Endothelial cell of umbilical vein (primary cell): ENCODE data around the gene MYO9B. TPM values are rescaled to one million over a fixed set of nuclear protein-coding genes. Genes with fewer than 3 reads are reported as not detected.

Source experiments
- BruUV-seq: library from RNA; stranded (reverse); fragments of 400-500 nt; replicated peaks from 2 replicates; lab custom pipeline; 2021; lab: Mats Ljungman, UMichigan
- CTCF ChIA-PET: fragments of 300-600, 350-600 bp; sonication (Branson Sonifier 250); formaldehyde crosslinking; loops from one replicate; lab custom pipeline; 2021; ENCODE audit warnings: antibody characterized with exemption, inconsistent platforms; lab: Charles Lee
- POLR2A ChIA-PET: fragments of 300-600, 350-600 bp; sonication (Branson Sonifier 250); formaldehyde crosslinking; loops from one replicate; lab custom pipeline; 2021; ENCODE audit warnings: antibody characterized with exemption, inconsistent platforms; lab: Charles Lee
- DNase-seq: peaks from one replicate; pipeline ENCODE4 v3.0.0-alpha.2; 2011; ENCODE audit warnings: low read depth, low spot score
- FAIRE-seq: peaks from 2 replicates; lab custom pipeline; 2011; peaks lifted over from hg19 to GRCh38; lab: Jason Lieb, UNC
- H2AFZ ChIP-seq: 2 replicates; pipeline ENCODE4 v1.6.0; 2012; ENCODE audit warnings: low read depth, low read length, control low read depth, inconsistent platforms
- H3K27ac ChIP-seq: 2 replicates; pipeline ENCODE4 v1.5.1; 2011; ENCODE audit warnings: low read depth, mild to moderate bottlenecking, control low read depth, low read length, moderate library complexity; ENCODE audit not compliant: insufficient read depth
- H3K27me3 ChIP-seq, 2 experiments: 2 replicates each; pipeline versions ENCODE4 v1.6.0 to v1.6.1; 2011; ENCODE audit warnings: low read length in 2 of 2, mixed read lengths in 1 of 2; ENCODE audit not compliant: control insufficient read depth in 2 of 2, insufficient read depth in 2 of 2
- H3K36me3 ChIP-seq, 2 experiments: 2 replicates in 1 of 2; 3 replicates in 1 of 2; pipeline ENCODE4 v1.5.1; 2011; ENCODE audit warnings: low read length in 2 of 2, mild to moderate bottlenecking in 1 of 2, moderate library complexity in 1 of 2; ENCODE audit not compliant: control insufficient read depth in 2 of 2, insufficient read depth in 2 of 2; ENCODE audit errors: extremely low read depth in 1 of 2
- H3K4me1 ChIP-seq: 3 replicates; pipeline ENCODE4 v1.5.1; 2011; ENCODE audit warnings: mild to moderate bottlenecking, low read length; ENCODE audit not compliant: control insufficient read depth, insufficient read depth; ENCODE audit errors: extremely low read depth
- H3K4me2 ChIP-seq: 2 replicates; pipeline ENCODE4 v1.6.1; 2011; ENCODE audit warnings: low read length, control low read depth, mixed read lengths; ENCODE audit not compliant: insufficient read depth
- H3K4me3 ChIP-seq, 3 experiments: fragments of 200-600 bp in 1 of 3; sonication (generic), shearing (Covaris generic) in 1 of 3; replicated peaks in 1 of 3; 2 replicates each; pipeline ENCODE4 v1.5.1; 2011 to 2016; ENCODE audit warnings: control low read depth in 3 of 3, low read length in 3 of 3, mild to moderate bottlenecking in 2 of 3, inconsistent platforms in 1 of 3, low read depth in 1 of 3, moderate library complexity in 1 of 3; ENCODE audit not compliant: insufficient read depth in 1 of 3
- H3K79me2 ChIP-seq: 2 replicates; pipeline ENCODE4 v1.6.0; 2012; ENCODE audit warnings: low read length, inconsistent platforms; ENCODE audit not compliant: control insufficient read depth, insufficient read depth
- H3K9ac ChIP-seq: replicated peaks from 2 replicates; pipeline ENCODE3; 2011; ENCODE audit warnings: low read length, control low read depth; ENCODE audit not compliant: insufficient read depth; ENCODE audit errors: extremely low read depth
- H3K9me1 ChIP-seq: replicated peaks from 3 replicates; pipeline ENCODE4 v1.6.0; 2011; ENCODE audit warnings: mild to moderate bottlenecking, low read length; ENCODE audit not compliant: control insufficient read depth, insufficient read depth; ENCODE audit errors: extremely low read depth
- H3K9me3 ChIP-seq: replicated peaks from 2 replicates; pipeline ENCODE4 v1.5.1; 2012; ENCODE audit warnings: low read length, inconsistent platforms; ENCODE audit not compliant: control insufficient read depth, insufficient read depth
- H4K20me1 ChIP-seq: replicated peaks from 2 replicates; pipeline ENCODE3; 2011; ENCODE audit warnings: mild to moderate bottlenecking, low read length; ENCODE audit not compliant: control insufficient read depth, insufficient read depth; ENCODE audit errors: extremely low read depth
- CTCF ChIP-seq, 2 donors: IDR thresholded peaks; 1 replicate in 1 of 2; 2 replicates in 1 of 2; pipeline ENCODE4 v1.5.1; 2011; ENCODE audit warnings: low read length in 2 of 2, mild to moderate bottlenecking in 2 of 2, moderate library complexity in 2 of 2, control low read depth in 1 of 2, inconsistent platforms in 1 of 2, low read depth in 1 of 2; ENCODE audit not compliant: insufficient read depth in 1 of 2; ENCODE audit errors: extremely low read depth in 1 of 2
- EZH2 ChIP-seq: IDR thresholded peaks from 2 replicates; pipeline ENCODE4 v1.6.1; 2012; ENCODE audit warnings: borderline replicate concordance, low read depth, mild to moderate bottlenecking, moderate library complexity, low read length, inconsistent platforms; ENCODE audit not compliant: severe bottlenecking
- FOS ChIP-seq: IDR thresholded peaks from 2 replicates; pipeline ENCODE4 v1.6.1; 2011; ENCODE audit warnings: mild to moderate bottlenecking, low read length, moderate library complexity, borderline replicate concordance; ENCODE audit not compliant: insufficient read depth
- GATA2 ChIP-seq: IDR thresholded peaks from 2 replicates; pipeline ENCODE4 v1.7.0; 2011; ENCODE audit warnings: low read depth, mild to moderate bottlenecking, moderate library complexity, mixed read lengths, low read length; ENCODE audit not compliant: insufficient read length, insufficient read depth
- JUN ChIP-seq: IDR thresholded peaks from 2 replicates; pipeline ENCODE4 v1.6.1; 2011; ENCODE audit warnings: borderline replicate concordance, low read depth; ENCODE audit not compliant: insufficient read length, insufficient read depth
- MAX ChIP-seq: IDR thresholded peaks from 2 replicates; pipeline ENCODE4 v1.6.1; 2011; ENCODE audit not compliant: insufficient read depth, insufficient read length
- MYC ChIP-seq: IDR thresholded peaks from one replicate; pipeline ENCODE4 v1.6.1; 2011; ENCODE audit warnings: mild to moderate bottlenecking, low read depth, low read length
- POLR2A ChIP-seq: IDR thresholded peaks from 2 replicates; pipeline ENCODE4 v1.6.1; 2012; ENCODE audit warnings: low read depth, mild to moderate bottlenecking, control low read depth, low read length
- POLR2AphosphoS5 ChIP-seq: IDR thresholded peaks from 2 replicates; pipeline ENCODE4 v1.6.1; 2012; ENCODE audit warnings: low read depth, mild to moderate bottlenecking, control low read depth, low read length, moderate library complexity; ENCODE audit not compliant: insufficient read depth
- dilution Hi-C: fragments of 300-500 bp; cut with MboI; formaldehyde crosslinking; loops from one replicate; pipeline ENCODE4 v1.15.0; 2019; ENCODE audit warnings: low sequenced_read_pairs; ENCODE audit not compliant: extremely low pct_ligation_motif_present
- intact Hi-C: fragments of 100-400 bp; cut with micrococcal nuclease; formaldehyde crosslinking; loops from one replicate; pipeline ENCODE4 v1.10.0; 2022
- polyA plus RNA-seq, 4 experiments: library from polyadenylated mRNA; depleted of rRNA in 3 of 4; stranded (reverse) in 3 of 4; unstranded in 1 of 4; fragments of >200 nt; gene quantifications; 2 replicates each; pipeline versions ENCODE4 v1.2.1 to v1.2.3, GENCODE V29; 2011 to 2012; ENCODE audit warnings: missing spikeins in 1 of 4
- total RNA-seq: library from RNA; stranded (reverse); gene quantifications from 2 replicates; pipeline ENCODE4 v1.2.3, GENCODE V29; 2021

MYO9B gene
- total and polyA plus RNA-seq, 2 donors (not counting 3 experiments of a cell fraction or from before 2014, with no cell fraction given) = 64.4 to 119 TPM

- peaks cover 37 to 43% of the 10 kb centered on the region in 2 experiments for H3K36me3 ChIP-seq
- H3K79me2 ChIP-seq = no peaks in the 10 kb centered on the region
- no TSS peak for BruUV-seq
- no peak overlapping the region for H2AFZ ChIP-seq
- intact Hi-C loops (no loop called here), dilution Hi-C loops (no loop called here)
- no peak overlapping the region for H3K4me2 ChIP-seq
- no peaks in the 10 kb centered on the region for H3K27me3 ChIP-seq
- H3K9me1 ChIP-seq = no peaks in the 10 kb centered on the region
- DNase-seq (no peak), FAIRE-seq (no peak)
- POLR2A ChIA-PET = no interaction called here
- no peak overlapping the region for H3K9ac ChIP-seq
- H3K4me1 ChIP-seq = no peaks in the 10 kb centered on the region
- H3K9me3 ChIP-seq = no peaks in the 10 kb centered on the region
- H3K4me3 ChIP-seq = no peak overlapping the region
- no peaks in the 10 kb centered on the region for H4K20me1 ChIP-seq
- no peak overlapping the region for H3K27ac ChIP-seq
- CTCF ChIA-PET = no interaction called here
- TF ChIP-seq GATA2 = no peak
- no peak for TF ChIP-seq JUN
- no peak for TF ChIP-seq FOS
- no peak for TF ChIP-seq EZH2
- TF ChIP-seq POLR2A = no peak
- no peak for TF ChIP-seq MYC
- no peak for TF ChIP-seq MAX
- TF ChIP-seq POLR2AphosphoS5 = no peak
- no peak for TF ChIP-seq CTCF (IDR thresholded peaks at IDR 0.05; ENCODE audit: extremely low read depth in 1 of 2, insufficient read depth in 1 of 2, low read depth in 1 of 2, low read length in 2 of 2)
These were observed 87.0 kb downstream of the MYO9B start for GRCh38 chr19:17162580-17162979.
